Common myeloid progenitor, CD34-positive (primary cell): ENCODE results near the gene GLIPR2.

Source experiments
- CTCF ChIA-PET: fragments of 350-600 bp; sonication (Branson Sonifier 250); formaldehyde crosslinking; loops from one replicate; lab custom pipeline; 2021; ENCODE audit warnings: antibody characterized with exemption; lab: Charles Lee
- POLR2A ChIA-PET: fragments of 350-600 bp; sonication (Branson Sonifier 250); formaldehyde crosslinking; loops from one replicate; lab custom pipeline; 2021; ENCODE audit warnings: antibody characterized with exemption; lab: Charles Lee
- DNase-seq, 3 donors: peaks; one replicate each; pipeline versions ENCODE4 v3.0.0 to v3.0.0-alpha.2; 2013
- H3K27ac ChIP-seq, 2 experiments: 1 replicate in 1 of 2; 2 replicates in 1 of 2; pipeline ENCODE4 v1.7.0; 2013; ENCODE audit warnings: inconsistent platforms in 2 of 2, low read length in 2 of 2, mild to moderate bottlenecking in 2 of 2, low read depth in 1 of 2, moderate library complexity in 1 of 2; ENCODE audit not compliant: severe bottlenecking in 2 of 2, insufficient read depth in 1 of 2, poor library complexity in 1 of 2
- H3K27me3 ChIP-seq, 5 experiments: replicated peaks in 2 of 5; 1 replicate in 3 of 5; 2 replicates in 2 of 5; pipeline versions ENCODE4 v1.6.1 to v1.7.0; 2013; ENCODE audit warnings: low read length in 4 of 5, mild to moderate bottlenecking in 2 of 5, moderate library complexity in 2 of 5, inconsistent platforms in 1 of 5; ENCODE audit not compliant: insufficient read depth in 5 of 5, control insufficient read depth in 4 of 5
- H3K36me3 ChIP-seq, 4 experiments: 1 replicate in 2 of 4; 2 replicates in 2 of 4; pipeline versions ENCODE4 v1.6.1 to v1.7.0; 2013; ENCODE audit warnings: low read length in 3 of 4, control low read depth in 1 of 4, mild to moderate bottlenecking in 1 of 4; ENCODE audit not compliant: control insufficient read depth in 4 of 4, insufficient read depth in 4 of 4
- H3K4me1 ChIP-seq, 4 experiments: 1 replicate in 3 of 4; 2 replicates in 1 of 4; pipeline versions ENCODE4 v1.6.1 to v1.7.1; 2013; ENCODE audit warnings: low read length in 3 of 4, mild to moderate bottlenecking in 3 of 4, control low read depth in 1 of 4, inconsistent platforms in 1 of 4, moderate library complexity in 1 of 4; ENCODE audit not compliant: control insufficient read depth in 4 of 4, insufficient read depth in 4 of 4; ENCODE audit errors: control extremely low read depth in 1 of 4
- H3K4me3 ChIP-seq, 7 experiments: 1 replicate in 4 of 7; 2 replicates in 3 of 7; pipeline versions ENCODE4 v1.5.1 to v1.7.0; 2013; ENCODE audit warnings: mild to moderate bottlenecking in 7 of 7, low read length in 6 of 7, moderate library complexity in 6 of 7, inconsistent platforms in 2 of 7, low read depth in 2 of 7, control low read depth in 1 of 7; ENCODE audit not compliant: insufficient read depth in 4 of 7, control insufficient read depth in 1 of 7; ENCODE audit errors: extremely low read depth in 1 of 7
- H3K9me3 ChIP-seq, 5 experiments: 1 replicate in 4 of 5; 2 replicates in 1 of 5; pipeline versions ENCODE4 v1.6.1 to v1.7.1; 2013; ENCODE audit warnings: low read length in 4 of 5, mild to moderate bottlenecking in 2 of 5, inconsistent platforms in 1 of 5, low read depth in 1 of 5, moderate library complexity in 1 of 5; ENCODE audit not compliant: control insufficient read depth in 4 of 5, insufficient read depth in 2 of 5; ENCODE audit errors: control extremely low read depth in 1 of 5
- WGBS: methylation state at CpG from one replicate; pipeline ENCODE4 v1.1.5; 2013; ENCODE audit not compliant: insufficient coverage; 5-methylcytosine and 5-hydroxymethylcytosine counted together

GLIPR2 gene

GRCh38 chr9:36191686-36192085, 55.2 kb downstream of the GLIPR2 start:
- no peak for DNase-seq
- peaks cover 24 to 41% (median 30%) of the 10 kb centered on the region in 4 experiments for H3K4me1 ChIP-seq
- peak overlapping the region in 6 of 7 experiments; percentile 86 to 99 (median 95) for H3K4me3 ChIP-seq
- H3K9me3 ChIP-seq = no peaks in the 10 kb centered on the region
- peak overlapping the region; percentile 79 to 94 for H3K27ac ChIP-seq
- POLR2A ChIA-PET = interaction anchor here (0.6 to 1.5 kb wide), 3 partner anchors 10 to 67 kb away, joined by 3 to 5 read pairs (median 3); partner anchors contain the start of gene GNE
- no peaks in the 10 kb centered on the region for H3K27me3 ChIP-seq
- CTCF ChIA-PET = interaction anchor here (0.9 to 3.2 kb wide), 5 partner anchors 11 to 145 kb away, joined by 3 to 28 read pairs (median 7); no protein-coding TSS in a partner anchor
- peaks cover 0 to 21% (median 2%) of the 10 kb centered on the region in 4 experiments for H3K36me3 ChIP-seq
- WGBS = 0% methylated on average over 7 of the region's 7 CpGs

- peak overlapping the region in 1 of 2 experiments; percentile 94 for H3K27ac ChIP-seq
- H3K9me3 ChIP-seq = no peaks in the 10 kb centered on the region
- peak overlapping the region in 6 of 7 experiments; percentile 86 to 99 (median 95) for H3K4me3 ChIP-seq
- H3K36me3 ChIP-seq = peaks cover 0 to 26% (median 4%) of the 10 kb centered on the region in 4 experiments
- DNase-seq = no peak
- CTCF ChIA-PET = interaction anchor here (0.9 to 3.2 kb wide), 4 partner anchors 10 to 144 kb away, joined by 3 to 28 read pairs (median 10); no protein-coding TSS in a partner anchor
- H3K27me3 ChIP-seq = no peaks in the 10 kb centered on the region
- H3K4me1 ChIP-seq = peaks cover 24 to 41% (median 30%) of the 10 kb centered on the region in 4 experiments
- POLR2A ChIA-PET = interaction anchor here (1.3 to 1.5 kb wide), 2 partner anchors 10 to 66 kb away, joined by 3 to 5 read pairs; partner anchors contain the start of gene GNE
- WGBS = 67% methylated on average over 1 of the region's 4 CpGs
These were observed 55.7 kb downstream of the GLIPR2 start for GRCh38 chr9:36192196-36192595.

GRCh38 chr9:36193023-36193422, 56.5 kb downstream of the GLIPR2 start:
- Histone ChIP-seq H3K27me3 (no peaks in the 10 kb centered on the region), H3K9me3 (no peaks in the 10 kb centered on the region), H3K4me3 (peak overlapping the region in 3 of 7 experiments; percentile 86 to 99 (median 97)), H3K27ac (peak overlapping the region; percentile 14 to 29), H3K4me1 (peaks cover 24 to 41% (median 30%) of the 10 kb centered on the region in 4 experiments), H3K36me3 (peaks cover 2 to 32% (median 8%) of the 10 kb centered on the region in 4 experiments)
- CTCF ChIA-PET = interaction anchor here (0.5 to 2.0 kb wide), 8 partner anchors 14 to 249 kb away, joined by 3 to 9 read pairs (median 4); no protein-coding TSS in a partner anchor
- 94% methylated on average over 3 of the region's 3 CpGs for WGBS
- no peak for DNase-seq
- POLR2A ChIA-PET = interaction anchor here (1.1 to 1.5 kb wide), 2 partner anchors 24 to 65 kb away, joined by 3 read pairs; partner anchors contain the start of gene GNE

- H3K9me3 ChIP-seq = no peaks in the 10 kb centered on the region
- peak overlapping the region in 1 of 7 experiments; percentile 7 for H3K4me3 ChIP-seq
- CTCF ChIA-PET = interaction anchor here (1.1 to 2.0 kb wide), 5 partner anchors 13 to 247 kb away, joined by 3 to 9 read pairs (median 5); no protein-coding TSS in a partner anchor
- no peaks in the 10 kb centered on the region for H3K27me3 ChIP-seq
- no peak for DNase-seq
- H3K27ac ChIP-seq = no peak overlapping the region
- POLR2A ChIA-PET = interaction anchor here (1.1 kb wide), 1 partner anchor 26 kb away, joined by 3 read pairs; no protein-coding TSS in a partner anchor
- peaks cover 6 to 44% (median 14%) of the 10 kb centered on the region in 4 experiments for H3K36me3 ChIP-seq
- whole genome bisulfite sequencing = 100% methylated on average over 2 of the region's 4 CpGs
- H3K4me1 ChIP-seq = peaks cover 24 to 37% (median 30%) of the 10 kb centered on the region in 4 experiments
These were observed 57.9 kb downstream of the GLIPR2 start for GRCh38 chr9:36194326-36195000.

- Histone ChIP-seq H3K27ac (peak overlapping the region in 1 of 2 experiments; percentile 53), H3K4me1 (peaks cover 0 to 43% (median 30%) of the 10 kb centered on the region in 4 experiments), H3K27me3 (no peaks in the 10 kb centered on the region), H3K36me3 (peaks cover 23 to 88% (median 57%) of the 10 kb centered on the region in 4 experiments), H3K4me3 (peak overlapping the region in 1 of 7 experiments; percentile 8), H3K9me3 (no peaks in the 10 kb centered on the region)
- DNase-seq = peak in 2 of 3 donors; percentile 10 to 21
- CTCF ChIA-PET = interaction anchor here (1.1 to 1.9 kb wide), 4 partner anchors 8 to 124 kb away, joined by 3 to 4 read pairs (median 4); no protein-coding TSS in a partner anchor
- WGBS = 65% methylated on average over 8 of the region's 11 CpGs
- POLR2A ChIA-PET = interaction anchor here (1.3 kb wide), 1 partner anchor 11 kb away, joined by 3 read pairs; no protein-coding TSS in a partner anchor
These were observed 68.5 kb downstream of the GLIPR2 start for GRCh38 chr9:36204906-36205547.

- H3K9me3 ChIP-seq = no peaks in the 10 kb centered on the region
- POLR2A ChIA-PET = interaction anchor here (0.5 to 1.3 kb wide), 3 partner anchors 16 to 748 kb away, joined by 3 to 6 read pairs (median 3); partner anchors contain the start of gene CLTA
- H3K36me3 ChIP-seq = peaks cover 19 to 90% (median 57%) of the 10 kb centered on the region in 4 experiments
- peak overlapping the region; percentile 40 to 79 for H3K27ac ChIP-seq
- CTCF ChIA-PET = interaction anchor here (1.0 to 2.1 kb wide), 9 partner anchors 9 to 263 kb away, joined by 4 to 7 read pairs (median 5); partner anchors contain the start of gene CLTA
- H3K4me3 ChIP-seq = peak overlapping the region in 1 of 7 experiments; percentile 13
- peak in 1 of 3 donors; percentile 7 for DNase-seq
- WGBS = 90% methylated on average over 2 of the region's 4 CpGs
- H3K4me1 ChIP-seq = peaks cover 0 to 43% (median 30%) of the 10 kb centered on the region in 4 experiments
- no peaks in the 10 kb centered on the region for H3K27me3 ChIP-seq
These were observed 70.5 kb downstream of the GLIPR2 start for GRCh38 chr9:36207016-36207415.
